Epithelial cell of umbilical artery (primary cell): ENCODE results near the gene TMTC3. TPM values are rescaled to one million over a fixed set of nuclear protein-coding genes. Genes with fewer than 3 reads are reported as not detected.

Experiments
- total RNA-seq: library from RNA; depleted of rRNA; stranded (reverse); fragments of >200 nt; gene quantifications from 2 replicates; pipeline ENCODE4 v1.2.3, GENCODE V29; 2014

Gene TMTC3
- 35.1 and 62.9 TPM in 2 replicates for total RNA-seq

DNA sequence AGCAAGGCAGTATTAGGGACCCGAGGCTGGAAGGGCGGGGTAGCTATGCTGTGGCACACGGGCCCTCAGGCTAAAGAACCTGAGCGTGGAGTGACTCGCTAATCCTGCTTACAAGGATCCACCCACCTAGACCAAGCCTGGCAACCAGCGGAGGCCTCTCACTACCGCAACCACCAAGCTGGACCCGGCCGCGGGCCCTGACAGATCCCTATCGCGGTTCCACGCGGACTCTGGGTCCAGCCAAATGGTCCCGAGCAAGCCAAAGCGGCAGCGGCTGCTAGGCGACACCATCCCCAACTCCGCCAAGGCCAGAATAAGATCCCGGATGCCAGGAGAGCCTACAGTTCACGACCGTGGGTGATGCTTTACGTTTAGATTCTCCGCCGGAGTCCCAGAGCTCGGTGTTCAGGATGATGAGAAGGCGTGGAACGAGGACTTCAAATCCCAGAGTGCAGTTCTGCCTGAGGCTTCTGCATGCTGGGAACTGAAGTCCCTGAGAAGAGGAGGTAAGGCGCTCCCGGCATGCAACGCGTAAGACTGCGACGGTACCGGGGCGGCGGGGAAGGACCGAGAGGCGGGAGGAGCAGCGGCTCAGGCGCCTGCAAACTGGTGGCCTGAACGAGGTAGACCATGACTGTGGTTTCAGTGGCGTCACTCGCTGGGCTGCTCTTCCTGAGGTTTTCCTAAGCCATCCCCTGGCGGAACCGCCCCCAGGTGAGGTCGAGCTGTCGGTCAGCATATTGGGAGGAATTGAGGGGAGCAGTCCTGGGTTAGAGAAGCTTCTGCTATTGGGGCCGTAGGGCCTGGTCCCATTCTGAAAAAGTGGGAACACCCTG is at the start of gene TMTC3, which contains the start of gene CEP290:
TMTC3 (plus strand) TSS at position 534 of the 836 bp plus-strand sequence. CDS start 6,009 bp downstream, outside the sequence.
CEP290 (minus strand) TSS at position 315 of the 836 bp plus-strand sequence. CDS start 781 bp downstream, outside the sequence.

Other genes with a start within 250 kb of the TMTC3 start
- not detected in 2 replicates for gene C12orf50, start 112.9 kb upstream of the TMTC3 start, total RNA-seq
- 16.2 and 31.5 TPM in 2 replicates for gene CEP290, start 219 bp upstream of the TMTC3 start, total RNA-seq